Measurements from ENCODE around the gene HOXA6.

The HOXA6 gene

DNA sequence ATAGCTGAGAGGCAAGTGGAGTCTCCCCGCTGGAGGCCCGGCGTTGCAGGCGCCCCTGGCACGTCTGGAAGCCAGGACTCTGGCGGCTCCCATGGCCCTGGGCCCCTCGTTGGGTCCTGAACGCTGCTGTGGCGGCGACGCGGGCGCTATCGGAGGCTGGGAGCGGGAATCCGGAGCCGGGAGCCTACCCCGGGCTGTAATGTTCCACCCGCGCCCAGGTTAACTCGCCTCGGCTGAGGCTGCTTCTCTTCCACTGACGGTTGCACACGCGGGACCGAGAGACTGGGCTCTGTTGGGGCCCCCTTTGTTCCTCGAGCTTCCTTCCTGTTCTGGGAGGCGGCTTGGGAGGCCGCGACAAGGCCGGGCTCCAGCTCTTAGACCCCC is 2.8 kb downstream of the HOXA6 start:
- Histone ChIP-seq H2AFZ (ENCODE audit: low read depth) (no peak overlapping the region), H3K36me3 (ENCODE audit: insufficient read depth) (no peaks in the 10 kb centered on the region), H3K27me3 (ENCODE audit: insufficient read depth, low read depth) (no peaks in the 10 kb centered on the region), H3K4me1 (ENCODE audit: low read depth, poor library complexity, severe bottlenecking) (peaks cover 6% of the 10 kb centered on the region), H4K20me1 (ENCODE audit: insufficient read depth) (no peaks in the 10 kb centered on the region), H3K79me2 (ENCODE audit: insufficient read depth, low read depth) (no peaks in the 10 kb centered on the region), H3K4me3 (IDR thresholded peaks at IDR 0.05; ENCODE audit: insufficient read depth, low read depth, low read length) (no peak overlapping the region), H3K4me2 (no peak overlapping the region), H3K9ac (no peak overlapping the region), H3K27ac (no peak overlapping the region)
- TF ChIP-seq, protein P1, sequence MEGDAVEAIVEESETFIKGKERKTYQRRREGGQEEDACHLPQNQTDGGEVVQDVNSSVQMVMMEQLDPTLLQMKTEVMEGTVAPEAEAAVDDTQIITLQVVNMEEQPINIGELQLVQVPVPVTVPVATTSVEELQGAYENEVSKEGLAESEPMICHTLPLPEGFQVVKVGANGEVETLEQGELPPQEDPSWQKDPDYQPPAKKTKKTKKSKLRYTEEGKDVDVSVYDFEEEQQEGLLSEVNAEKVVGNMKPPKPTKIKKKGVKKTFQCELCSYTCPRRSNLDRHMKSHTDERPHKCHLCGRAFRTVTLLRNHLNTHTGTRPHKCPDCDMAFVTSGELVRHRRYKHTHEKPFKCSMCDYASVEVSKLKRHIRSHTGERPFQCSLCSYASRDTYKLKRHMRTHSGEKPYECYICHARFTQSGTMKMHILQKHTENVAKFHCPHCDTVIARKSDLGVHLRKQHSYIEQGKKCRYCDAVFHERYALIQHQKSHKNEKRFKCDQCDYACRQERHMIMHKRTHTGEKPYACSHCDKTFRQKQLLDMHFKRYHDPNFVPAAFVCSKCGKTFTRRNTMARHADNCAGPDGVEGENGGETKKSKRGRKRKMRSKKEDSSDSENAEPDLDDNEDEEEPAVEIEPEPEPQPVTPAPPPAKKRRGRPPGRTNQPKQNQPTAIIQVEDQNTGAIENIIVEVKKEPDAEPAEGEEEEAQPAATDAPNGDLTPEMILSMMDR (conservative IDR thresholded peaks at IDR 0.05; ENCODE audit: low read depth, low read length) = no peak

DNA sequence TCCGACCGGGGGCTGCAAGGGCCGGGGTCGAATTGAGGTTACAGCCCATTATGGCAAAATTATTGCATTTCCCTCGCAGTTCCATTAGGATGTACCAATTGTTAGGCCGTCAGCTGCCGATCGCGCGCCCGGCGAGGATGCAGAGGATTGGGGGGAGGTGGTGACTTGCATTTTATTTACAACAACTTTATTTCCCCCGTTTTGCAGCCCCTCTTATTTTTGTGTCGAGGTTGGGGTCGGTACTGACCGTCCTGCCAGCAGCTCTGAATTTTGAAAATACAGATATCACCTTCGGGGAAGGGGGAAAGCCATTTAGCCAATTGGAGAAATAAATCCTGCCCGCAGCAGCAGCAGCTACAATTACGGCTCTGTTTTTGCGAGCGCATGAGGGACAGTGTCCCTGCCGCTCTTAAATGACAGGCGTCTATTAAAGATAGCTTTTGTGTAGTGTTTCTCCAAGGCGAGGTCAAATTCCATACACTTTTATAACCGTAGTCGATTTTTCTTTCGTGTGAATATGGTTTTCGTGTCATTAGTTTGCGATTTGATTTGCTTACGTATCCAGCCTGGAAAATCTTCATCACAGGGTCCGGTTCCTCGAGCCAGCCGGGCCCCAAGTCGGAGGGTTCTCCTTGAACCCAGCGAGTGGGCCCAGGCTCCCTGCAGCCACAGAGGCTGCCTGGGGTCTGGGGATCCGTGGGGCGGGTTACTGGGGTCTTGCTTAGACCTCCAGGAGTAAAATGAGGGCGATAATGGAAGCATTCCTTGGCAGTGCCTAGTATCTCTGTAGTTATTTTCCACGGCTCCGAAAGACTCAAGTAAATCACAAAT is 3.4 kb downstream of the HOXA6 start:
- H3K27me3 ChIP-seq (ENCODE audit: insufficient read depth, low read depth) = no peaks in the 10 kb centered on the region
- H3K36me3 ChIP-seq (ENCODE audit: insufficient read depth) = no peaks in the 10 kb centered on the region
- H3K4me2 ChIP-seq = no peak overlapping the region
- H3K79me2 ChIP-seq (ENCODE audit: insufficient read depth, low read depth) = no peaks in the 10 kb centered on the region
- peaks cover 1% of the 10 kb centered on the region for H3K4me1 ChIP-seq (ENCODE audit: low read depth, poor library complexity, severe bottlenecking)
- no peaks in the 10 kb centered on the region for H4K20me1 ChIP-seq (ENCODE audit: insufficient read depth)
- H3K9ac ChIP-seq = no peak overlapping the region
- no peak overlapping the region for H3K27ac ChIP-seq
- TF ChIP-seq, protein P1 (conservative IDR thresholded peaks at IDR 0.05; ENCODE audit: low read depth, low read length) = peak; percentile 36
- H2AFZ ChIP-seq (ENCODE audit: low read depth) = peak overlapping the region; percentile 80
- no peak overlapping the region for H3K4me3 ChIP-seq (IDR thresholded peaks at IDR 0.05; ENCODE audit: insufficient read depth, low read depth, low read length)

DNA sequence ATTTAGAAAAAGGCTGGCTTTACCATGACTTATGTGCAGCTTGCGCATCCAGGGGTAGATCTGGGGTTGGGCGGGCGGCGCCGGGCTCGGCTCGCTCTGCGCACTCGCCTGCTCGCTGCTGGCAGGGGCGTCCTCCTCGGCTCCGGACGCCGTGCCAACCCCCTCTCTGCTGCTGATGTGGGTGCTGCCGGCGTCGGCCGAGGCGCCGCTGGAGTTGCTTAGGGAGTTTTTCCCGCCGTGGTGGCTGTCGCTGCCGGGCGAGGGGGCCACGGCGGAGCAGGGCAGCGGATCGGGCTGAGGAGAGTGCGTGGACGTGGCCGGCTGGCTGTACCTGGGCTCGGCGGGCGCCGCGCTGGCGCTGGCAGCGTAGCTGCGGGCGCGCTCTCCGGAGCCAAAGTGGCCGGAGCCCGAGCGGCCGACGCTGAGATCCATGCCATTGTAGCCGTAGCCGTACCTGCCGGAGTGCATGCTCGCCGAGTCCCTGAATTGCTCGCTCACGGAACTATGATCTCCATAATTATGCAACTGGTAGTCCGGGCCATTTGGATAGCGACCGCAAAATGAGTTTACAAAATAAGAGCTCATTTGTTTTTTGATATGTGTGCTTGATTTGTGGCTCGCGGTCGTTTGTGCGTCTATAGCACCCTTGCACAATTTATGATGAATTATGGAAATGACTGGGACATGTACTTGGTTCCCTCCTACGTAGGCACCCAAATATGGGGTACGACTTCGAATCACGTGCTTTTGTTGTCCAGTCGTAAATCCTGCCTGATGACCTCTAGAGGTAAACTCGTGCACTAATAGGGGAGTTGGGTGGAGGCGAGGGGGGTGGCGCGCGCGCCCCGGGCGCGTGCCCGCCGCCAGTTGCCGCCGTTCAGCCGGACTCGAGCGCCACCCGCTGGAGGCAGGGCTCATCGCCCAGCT is 4.3 kb downstream of the HOXA6 start, which contains the start of gene HOXA5:
HOXA5 (minus strand) TSS at position 659 of the 927 bp plus-strand sequence; CDS start at position 585, 74 bp downstream.
- Histone ChIP-seq H2AFZ (ENCODE audit: low read depth) (peak within 1 kb of the TSS; percentile 80), H3K27me3 (ENCODE audit: insufficient read depth, low read depth) (no peaks in the 10 kb centered on the region), H3K36me3 (ENCODE audit: insufficient read depth) (no peaks in the 10 kb centered on the region)

DNA sequence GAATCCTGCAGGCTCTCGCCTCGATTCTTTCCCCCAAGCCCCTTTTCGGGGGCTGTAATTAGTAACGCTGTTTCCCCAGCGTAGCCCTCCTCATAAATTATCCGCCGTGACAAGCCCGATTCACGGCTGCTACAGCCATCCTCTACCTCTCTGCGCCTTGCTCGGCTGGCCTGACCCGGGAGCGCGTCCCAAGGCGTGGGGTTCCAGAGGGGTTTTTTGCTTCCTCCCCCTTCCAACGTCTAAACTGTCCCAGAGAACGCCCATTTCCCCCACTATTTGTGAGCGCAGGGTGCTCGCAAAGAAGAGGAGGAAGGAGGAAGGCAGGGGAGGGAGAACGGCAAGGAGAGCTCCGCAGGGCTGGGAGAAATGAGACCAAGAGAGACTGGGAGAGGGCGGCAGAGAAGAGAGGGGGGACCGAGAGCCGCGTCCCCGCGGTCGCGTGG is 5.0 kb downstream of the HOXA6 start:
- no peaks in the 10 kb centered on the region for H3K79me2 ChIP-seq (ENCODE audit: insufficient read depth, low read depth)
- no peaks in the 10 kb centered on the region for H4K20me1 ChIP-seq (ENCODE audit: insufficient read depth)
- no peaks in the 10 kb centered on the region for H3K36me3 ChIP-seq (ENCODE audit: insufficient read depth)
- no peak overlapping the region for H3K4me3 ChIP-seq (IDR thresholded peaks at IDR 0.05; ENCODE audit: insufficient read depth, low read depth, low read length)
- no peak overlapping the region for H3K27ac ChIP-seq
- TF ChIP-seq, protein P1 (conservative IDR thresholded peaks at IDR 0.05; ENCODE audit: low read depth, low read length) = no peak
- no peaks in the 10 kb centered on the region for H3K27me3 ChIP-seq (ENCODE audit: insufficient read depth, low read depth)
- H3K4me2 ChIP-seq = peak overlapping the region; percentile 34; the same call in 1 of the 2 replicates
- no peaks in the 10 kb centered on the region for H3K4me1 ChIP-seq (ENCODE audit: low read depth, poor library complexity, severe bottlenecking)
- H3K9ac ChIP-seq = no peak overlapping the region; the same call in 1 of the 2 replicates
- H2AFZ ChIP-seq (ENCODE audit: low read depth) = peak overlapping the region; percentile 80

More for the DNA sequence above, 4.3 kb downstream of the HOXA6 start, which contains the start of gene HOXA5:
- TF ChIP-seq, protein P1 (conservative IDR thresholded peaks at IDR 0.05; ENCODE audit: low read depth, low read length) = peak; percentile 83
- Histone ChIP-seq H4K20me1 (ENCODE audit: insufficient read depth) (no peaks in the 10 kb centered on the region), H3K27ac (no peak within 1 kb of the TSS), H3K4me1 (ENCODE audit: low read depth, poor library complexity, severe bottlenecking) (no peaks in the 10 kb centered on the region), H3K4me3 (IDR thresholded peaks at IDR 0.05; ENCODE audit: insufficient read depth, low read depth, low read length) (no peak within 1 kb of the TSS), H3K79me2 (ENCODE audit: insufficient read depth, low read depth) (no peaks in the 10 kb centered on the region), H3K9ac (no peak within 1 kb of the TSS; the same call in 1 of the 2 replicates), H3K4me2 (peak within 1 kb of the TSS; percentile 34)
